Measurements from ENCODE around the gene IQSEC2.
A peak's percentile ranks its signal among the peaks of the same experiment; 100 is the strongest.

The IQSEC2 gene

DNA sequence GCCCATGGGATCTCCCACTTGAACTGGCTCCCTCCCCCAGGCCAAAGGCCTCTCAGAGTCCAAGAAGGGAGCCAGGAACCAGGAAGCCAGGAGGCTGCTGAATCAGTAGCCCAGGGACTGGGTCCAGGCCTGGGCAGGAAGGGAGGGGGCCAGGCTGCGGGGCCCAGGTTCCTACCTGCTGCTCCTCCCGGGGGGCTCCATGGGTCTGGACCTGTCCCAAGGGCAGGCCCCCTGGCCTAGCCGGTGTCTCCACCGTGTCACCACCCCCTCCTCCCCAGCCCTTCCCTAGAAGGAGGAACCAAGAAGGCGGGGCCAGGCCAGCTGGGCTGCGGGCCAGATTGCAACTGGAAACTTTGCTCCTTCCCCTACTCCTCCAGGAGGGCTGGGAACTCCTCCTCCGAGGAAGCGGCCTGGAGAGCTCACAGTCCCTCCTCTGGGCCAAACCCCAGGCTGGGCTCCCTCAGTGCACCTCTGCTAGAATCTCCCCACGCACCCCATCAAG lies at the start of gene IQSEC2:
TSS of gene IQSEC2 (minus strand) at position 264 of the 502 bp plus-strand sequence.
- DNase-seq (ENCODE audit: low spot score), result peak; percentile 59

DNA sequence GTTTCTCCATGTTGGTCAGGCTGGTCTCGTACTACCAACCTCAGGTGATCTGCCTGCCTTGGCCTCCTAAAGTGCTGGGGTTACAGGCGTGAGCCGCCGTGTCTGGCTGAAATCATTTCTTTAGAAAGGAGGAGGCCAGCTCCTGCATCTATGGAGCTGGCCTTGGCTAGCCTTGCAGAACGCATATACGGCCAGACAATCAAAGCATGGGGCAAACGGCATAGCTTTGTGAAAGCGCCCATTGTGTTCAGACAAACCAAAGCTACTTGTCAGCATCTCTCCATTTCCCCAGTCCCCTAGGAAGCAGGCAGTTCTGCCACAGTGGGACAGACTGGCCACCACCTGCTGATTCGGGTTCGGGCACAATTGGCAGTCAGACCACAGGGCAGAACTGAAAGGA lies 48.9 kb upstream of the IQSEC2 start:
- peak; percentile 28 for DNase-seq (ENCODE audit: low spot score)

DNA sequence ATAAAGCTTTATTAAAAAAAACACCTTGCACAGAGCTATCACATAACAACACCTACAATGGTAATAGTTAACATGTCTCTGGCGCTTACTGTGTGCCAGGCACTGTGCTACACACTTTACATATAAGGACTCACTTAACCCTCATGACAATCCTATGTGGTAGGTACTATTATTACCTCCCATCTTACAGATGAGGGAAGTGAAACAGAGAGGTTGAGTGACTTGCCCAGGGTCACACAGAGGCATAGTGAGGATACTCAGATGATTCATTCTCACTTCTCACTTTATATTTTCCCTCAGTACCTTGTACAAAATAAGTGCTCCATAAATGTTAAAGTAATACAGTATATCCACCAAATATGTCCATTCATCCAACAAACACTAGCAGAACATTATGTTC lies 43.4 kb upstream of the IQSEC2 start:
- DNase-seq (ENCODE audit: low spot score), result no peak

DNA sequence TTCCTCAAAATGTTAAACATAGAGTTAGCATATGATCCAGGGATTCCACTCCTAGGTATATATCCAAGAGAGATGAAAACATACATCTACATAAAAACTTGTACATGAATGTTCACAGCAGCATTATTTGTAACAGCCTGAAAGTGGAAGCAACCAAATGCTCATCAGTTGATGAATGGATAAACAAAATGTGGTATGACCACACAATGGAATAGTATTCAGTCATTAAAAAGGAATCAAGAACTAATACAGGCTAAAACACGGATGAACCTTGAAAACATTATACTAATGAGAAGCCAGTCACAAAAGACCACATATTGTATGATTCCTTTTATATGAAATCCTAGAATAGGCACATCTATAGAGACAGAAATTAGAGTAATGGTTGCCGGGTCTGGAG lies 42.7 kb upstream of the IQSEC2 start:
- no peak for DNase-seq (ENCODE audit: low spot score)

DNA sequence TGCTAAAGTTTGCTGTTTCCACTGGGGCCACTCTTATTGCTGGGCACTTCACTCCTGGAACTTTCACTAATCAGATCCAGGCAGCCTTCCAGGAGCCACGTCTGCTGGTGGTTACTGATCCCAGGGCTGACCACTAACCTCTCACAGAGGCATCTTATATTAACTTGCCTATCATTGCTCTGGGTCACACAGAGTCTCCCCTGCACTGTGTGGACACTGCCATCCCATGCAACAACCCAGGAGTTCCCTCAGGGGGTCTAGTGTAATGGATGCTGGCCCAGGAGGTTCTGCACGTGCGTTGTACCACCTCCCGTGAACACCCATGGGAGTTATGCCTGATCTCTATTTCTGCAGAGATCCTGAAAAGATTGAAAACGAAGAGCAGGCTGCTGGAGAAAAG lies 41.8 kb upstream of the IQSEC2 start:
- DNase-seq (ENCODE audit: low spot score), result no peak

DNA sequence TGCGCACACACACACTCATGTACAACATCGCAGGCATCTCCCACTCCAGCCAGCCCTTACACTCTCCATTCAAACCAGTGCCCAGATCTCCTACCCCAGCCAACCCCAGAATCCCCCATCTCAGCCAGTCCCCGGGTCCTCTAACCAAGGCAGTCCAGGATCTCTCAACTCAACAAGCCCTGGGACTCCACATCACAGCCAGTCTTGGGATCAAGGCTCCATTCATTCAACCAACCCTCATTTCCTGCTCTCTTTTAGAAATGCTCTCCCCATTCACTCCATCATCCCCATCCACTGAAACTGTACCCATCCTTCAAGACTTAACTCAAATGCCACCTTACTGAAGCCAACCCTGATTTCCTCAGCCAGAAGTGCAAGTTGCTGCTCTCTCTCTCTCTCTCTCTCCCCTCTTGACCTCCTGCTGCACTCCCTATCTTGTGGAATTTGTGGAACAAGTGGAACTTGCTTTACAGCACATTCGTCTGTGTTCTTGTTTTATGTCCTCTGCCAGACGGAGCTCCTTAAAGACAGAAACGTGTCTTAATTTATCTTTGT lies 40.6 kb upstream of the IQSEC2 start:
- DNase-seq (ENCODE audit: low spot score), result no peak

DNA sequence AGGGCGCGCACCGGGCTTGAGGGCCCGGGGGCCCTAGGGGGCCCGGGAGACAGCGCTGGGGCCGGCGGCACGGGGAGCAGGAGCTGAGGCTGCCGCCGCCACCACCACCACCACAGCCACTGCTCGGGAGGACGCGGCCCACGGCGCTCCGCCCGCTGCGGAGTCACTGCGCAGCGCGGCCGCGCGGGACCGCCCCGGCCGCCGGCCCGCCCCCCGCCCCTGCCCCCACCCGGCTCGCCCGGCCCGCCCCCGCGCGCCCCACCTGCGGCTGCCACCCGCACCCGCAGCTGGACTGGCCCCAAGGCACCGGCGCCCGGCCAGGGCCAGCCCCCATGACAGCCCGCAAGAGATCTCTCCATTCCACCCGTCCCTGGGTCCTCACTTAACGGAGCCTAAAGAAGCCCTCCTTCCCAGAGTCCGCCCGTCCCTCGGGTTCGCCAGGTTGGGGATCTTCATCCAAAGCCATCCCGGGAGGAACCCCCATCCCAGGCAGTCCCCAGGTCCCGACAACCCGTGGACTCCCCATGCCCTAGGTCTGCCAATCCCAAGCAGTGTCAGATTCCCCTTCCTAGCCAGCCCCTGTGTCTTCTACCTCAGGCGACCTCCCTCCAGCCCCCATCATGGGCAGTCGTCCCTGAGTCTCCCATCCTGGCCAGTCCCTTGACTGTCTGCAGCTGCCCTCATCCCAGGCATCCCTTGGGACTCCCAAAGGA lies 40.0 kb upstream of the IQSEC2 start:
- no peak for DNase-seq (ENCODE audit: low spot score)

DNA sequence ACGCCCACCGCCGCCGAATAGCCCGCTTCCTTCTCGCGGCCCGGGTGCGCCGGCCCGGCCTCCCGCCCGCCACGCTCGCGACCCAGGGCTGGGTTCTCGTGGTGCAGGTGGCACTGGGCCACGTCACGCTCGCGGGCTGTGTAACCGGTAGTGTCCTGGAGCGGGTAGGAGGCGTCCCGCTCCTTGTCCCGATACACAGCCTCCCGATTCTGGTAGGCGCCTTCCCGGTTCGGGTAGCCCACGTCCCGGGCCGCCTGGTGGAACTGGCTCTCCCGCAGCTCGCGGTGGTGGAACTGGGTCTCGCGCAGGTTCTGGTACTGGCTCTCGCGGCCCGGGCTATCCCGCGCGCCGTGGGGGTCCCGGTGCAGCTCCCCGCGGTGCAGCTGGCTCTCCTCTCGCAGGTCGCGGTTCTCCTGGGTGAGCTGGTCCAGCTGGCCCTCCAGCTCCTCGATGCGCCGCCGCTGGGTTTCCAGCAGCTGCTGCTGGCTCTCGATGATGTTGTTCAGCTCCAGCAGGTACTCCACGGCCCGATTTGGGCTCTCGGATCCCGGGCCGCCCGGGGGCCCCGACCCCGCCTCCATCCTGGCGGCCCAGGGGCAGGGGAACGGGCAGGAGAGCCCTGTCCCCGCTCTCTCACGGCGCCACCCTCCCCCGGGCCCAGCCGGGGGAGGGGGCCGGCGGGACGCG lies 39.3 kb upstream of the IQSEC2 start:
- no peak for DNase-seq (ENCODE audit: low spot score)

DNA sequence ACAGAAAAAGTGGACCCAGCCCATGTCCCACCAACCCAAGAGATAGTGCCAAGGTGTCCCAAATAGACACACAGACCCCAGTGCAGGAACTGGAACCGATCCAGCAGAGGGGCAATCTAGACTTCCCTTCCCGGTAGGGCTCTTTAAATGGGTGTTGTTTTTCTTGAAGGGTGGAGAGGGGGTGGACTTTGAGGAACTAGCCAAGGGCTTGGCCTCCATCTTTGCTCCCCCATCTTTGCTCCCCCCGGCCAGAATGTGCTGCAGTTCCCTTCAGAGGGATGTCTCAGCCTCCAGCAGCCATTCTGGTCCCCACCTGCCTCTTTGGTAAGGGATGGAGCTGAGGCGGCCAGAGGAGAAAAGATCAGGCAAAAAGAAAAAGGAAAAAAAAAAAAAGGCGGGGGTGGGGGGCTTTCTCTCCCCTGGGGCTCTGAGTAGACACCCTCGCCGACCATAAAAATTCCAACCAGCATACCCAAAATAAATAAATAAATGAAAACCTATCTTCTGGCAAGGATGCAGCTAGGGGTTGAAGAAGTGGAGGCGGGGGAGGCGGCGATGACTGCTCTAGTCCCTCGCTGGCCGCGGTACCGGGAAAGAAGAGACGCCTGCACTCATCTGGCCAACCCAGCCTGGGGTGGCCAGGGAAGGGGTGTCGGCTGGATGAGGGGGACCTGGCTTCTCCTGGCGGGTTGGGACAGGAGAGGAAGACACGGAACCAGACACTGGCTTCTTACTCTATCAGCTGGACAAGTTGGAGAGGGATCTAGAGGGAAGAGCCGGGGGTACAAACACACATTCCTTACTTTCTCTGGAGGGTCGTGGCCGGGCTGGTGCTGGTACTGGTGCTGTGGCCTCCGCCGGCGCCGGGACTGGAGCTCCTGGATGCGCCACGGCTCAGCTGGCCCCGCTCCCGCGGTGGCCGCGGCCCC lies 38.5 kb upstream of the IQSEC2 start:
- DNase-seq (ENCODE audit: low spot score), result no peak

DNA sequence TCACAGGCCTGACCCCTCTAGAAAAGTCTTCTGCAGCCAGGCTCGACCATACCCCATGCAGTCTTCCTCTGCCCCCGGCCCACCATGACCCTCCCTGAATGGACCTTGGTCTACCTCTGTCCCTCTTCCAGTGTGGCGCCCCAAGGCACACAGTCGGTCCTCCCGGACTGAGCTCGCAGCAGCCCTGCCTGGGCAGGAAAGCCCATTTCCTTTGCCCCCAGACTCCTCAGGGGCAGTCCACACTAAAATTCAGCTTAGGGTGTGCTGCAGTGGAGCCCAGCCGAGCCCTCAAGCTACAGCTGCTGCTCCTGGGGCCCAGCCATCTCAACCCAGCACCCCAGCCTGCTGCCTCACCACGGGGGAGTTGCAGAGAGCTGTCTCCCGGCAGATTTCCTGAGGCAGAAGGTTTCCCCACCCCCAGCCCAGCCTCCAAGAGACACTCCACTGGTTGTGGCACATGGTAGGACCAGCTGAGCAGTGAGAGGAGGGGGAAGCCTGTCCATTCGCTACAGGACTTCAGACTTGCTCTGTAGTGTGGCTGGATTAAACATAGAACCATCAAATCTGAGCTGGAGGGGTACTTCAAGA lies 37.5 kb upstream of the IQSEC2 start:
- no peak for DNase-seq (ENCODE audit: low spot score)

DNA sequence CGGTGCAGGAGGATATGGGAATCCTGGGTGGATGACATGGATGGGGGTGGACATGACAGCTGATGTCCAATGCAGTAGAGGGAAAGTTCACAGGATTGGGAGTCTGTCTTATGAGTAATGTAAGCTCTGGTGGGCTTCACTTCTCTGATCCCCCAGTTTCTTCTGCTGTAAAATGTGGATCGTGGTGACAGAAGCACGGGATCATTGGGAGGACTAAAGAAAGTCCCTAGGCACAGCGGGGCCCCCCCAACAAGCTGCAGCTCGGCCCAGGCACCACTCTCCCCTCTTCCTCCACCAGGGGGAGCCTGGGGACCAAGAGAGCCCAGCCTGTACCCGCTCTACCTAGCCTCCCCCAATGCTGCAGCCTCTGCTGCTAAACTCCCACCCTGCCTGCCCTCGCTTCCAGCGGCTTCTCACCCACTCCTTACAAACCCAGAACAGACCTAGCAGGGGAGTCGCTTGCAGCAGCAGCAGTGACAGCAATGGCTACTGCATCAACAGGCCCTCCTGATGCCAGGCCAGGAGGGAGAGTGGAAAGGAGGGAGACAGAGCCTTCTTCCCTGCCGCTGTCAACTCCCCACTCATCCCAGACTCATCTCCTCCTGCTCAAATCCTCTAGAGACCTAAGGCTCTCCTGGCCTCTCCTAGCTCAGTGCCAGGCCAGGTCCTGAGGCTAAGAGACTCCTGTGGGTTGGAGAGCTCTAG lies 36.1 kb upstream of the IQSEC2 start:
- DNase-seq (ENCODE audit: low spot score), result peak; percentile 56

DNA sequence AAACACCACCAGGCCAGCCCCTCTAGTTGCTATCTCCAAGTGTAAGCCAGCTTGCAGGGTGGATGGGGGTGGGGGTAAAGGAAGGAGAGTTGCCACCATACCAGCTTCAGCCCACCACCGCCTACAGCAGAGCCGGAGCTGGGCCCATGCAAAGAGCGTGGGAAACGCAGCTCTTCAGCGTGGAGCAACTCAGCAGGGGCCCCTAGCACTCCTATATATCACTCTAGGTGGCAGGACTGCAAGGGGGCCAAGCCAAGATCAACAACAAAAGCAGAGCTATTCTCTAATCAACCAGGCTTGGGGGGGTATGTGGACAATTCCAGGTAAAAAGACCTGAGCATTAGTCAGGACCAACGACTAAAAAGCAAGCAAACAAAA lies 35.5 kb upstream of the IQSEC2 start:
- no peak for DNase-seq (ENCODE audit: low spot score)

DNA sequence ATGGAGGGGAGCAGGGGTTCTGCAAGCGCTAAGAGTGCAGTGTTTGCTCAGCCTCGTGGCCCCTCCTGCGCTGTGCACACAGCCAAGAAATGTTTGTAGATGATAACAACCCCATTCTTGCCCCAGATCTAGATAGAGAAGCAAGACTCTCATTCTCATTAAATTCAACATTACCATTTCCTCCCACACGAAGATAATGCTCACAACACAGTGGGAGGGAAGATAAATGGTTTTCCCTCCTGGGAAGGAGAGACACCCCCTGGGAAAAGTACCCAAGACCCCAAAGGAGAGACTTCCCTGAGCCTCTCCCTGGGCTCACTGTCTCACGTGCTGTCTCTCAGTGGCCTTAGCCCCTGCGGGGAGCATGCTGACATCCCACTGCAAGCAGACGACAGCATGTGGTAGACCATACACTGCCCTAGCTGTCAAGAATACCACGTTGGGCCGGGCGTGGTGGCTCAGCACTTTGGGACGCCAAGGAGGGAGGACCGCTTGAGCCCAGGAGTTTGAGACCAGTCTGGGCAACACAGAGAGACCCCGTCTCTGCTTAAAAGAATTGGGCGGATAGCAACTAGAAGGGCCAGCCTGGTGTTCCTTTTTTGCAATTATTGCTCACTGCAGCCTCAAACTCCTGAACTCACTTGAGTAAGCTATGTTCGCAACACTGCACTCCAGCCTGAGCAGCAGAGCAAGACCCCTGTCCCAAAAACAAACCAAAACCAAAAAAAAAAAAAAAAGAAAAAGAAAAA lies 34.9 kb upstream of the IQSEC2 start:
- no peak for DNase-seq (ENCODE audit: low spot score)

DNA sequence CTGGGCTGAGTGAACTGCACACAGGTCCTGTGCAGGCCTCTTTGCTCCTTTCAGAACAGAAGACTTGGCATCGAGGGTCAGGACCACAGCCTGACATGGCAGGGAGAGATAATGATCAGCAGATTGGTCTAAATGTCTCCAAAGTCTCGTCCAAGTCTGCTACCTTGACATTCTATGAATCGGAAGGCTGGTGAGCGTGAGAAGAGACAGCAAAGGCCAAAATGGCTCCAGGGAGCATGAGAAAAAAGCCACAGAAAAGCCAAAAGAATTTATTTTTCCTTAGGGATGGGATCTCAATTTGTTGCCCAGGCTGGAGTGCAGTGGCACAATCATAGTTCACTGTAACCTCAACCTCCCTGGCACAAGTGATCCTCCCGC lies 32.3 kb upstream of the IQSEC2 start:
- DNase-seq (ENCODE audit: low spot score), result no peak

DNA sequence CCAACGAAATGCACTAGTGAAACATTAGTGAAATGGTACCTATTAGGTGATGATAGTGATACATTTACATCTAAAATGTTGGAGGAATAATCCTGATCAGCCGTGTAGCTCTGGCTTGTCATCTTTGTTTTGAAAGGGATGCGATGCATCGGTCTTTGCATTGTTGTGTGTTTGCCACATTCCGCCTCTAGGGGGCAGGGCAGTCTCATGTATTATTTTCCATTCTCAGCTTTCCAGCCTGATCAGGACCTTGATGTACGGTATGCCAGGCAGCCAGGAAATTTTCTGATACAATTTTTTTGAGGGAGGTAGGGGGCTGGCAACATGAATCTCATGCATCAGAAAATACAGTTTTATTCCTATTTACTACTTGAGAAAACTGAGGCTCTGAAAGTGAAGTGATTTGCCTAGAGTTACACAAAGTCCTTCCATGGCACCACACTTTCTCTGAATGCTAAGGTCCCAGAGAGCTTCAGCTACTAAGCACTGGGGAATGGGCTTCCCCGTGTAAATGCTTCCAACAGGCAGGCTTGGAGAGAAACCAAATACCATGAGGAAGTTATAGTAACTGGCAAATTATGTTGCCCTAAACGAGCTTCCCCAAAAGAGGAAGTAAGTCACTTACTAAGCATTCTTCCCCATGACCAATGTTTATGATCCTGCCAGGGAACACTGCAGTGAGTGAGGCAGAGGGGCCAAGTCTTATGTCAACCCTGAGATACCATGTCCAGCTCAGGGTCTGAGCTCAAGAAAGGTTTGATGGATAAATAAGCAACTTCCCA lies 31.8 kb upstream of the IQSEC2 start:
- peak; percentile 80 for DNase-seq (ENCODE audit: low spot score)

DNA sequence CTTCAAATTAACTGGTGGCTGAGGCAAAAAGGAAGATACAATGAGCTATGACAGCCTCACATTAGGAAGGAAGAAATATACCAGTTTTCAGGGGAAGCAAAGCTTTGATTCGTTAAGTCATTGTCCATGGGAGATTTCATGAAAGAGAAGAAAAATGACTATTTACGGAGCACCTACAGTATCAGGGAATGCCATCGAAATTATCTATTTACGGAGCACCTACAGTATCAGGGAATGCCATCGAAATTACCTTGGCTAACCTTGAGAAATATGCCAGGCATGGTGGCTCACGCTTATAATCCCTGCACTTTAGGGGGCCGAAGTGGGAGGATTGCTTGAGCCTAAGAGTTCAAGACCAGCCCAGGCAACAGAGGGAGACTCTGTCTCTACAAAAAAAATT lies 28.5 kb upstream of the IQSEC2 start:
- no peak for DNase-seq (ENCODE audit: low spot score)

DNA sequence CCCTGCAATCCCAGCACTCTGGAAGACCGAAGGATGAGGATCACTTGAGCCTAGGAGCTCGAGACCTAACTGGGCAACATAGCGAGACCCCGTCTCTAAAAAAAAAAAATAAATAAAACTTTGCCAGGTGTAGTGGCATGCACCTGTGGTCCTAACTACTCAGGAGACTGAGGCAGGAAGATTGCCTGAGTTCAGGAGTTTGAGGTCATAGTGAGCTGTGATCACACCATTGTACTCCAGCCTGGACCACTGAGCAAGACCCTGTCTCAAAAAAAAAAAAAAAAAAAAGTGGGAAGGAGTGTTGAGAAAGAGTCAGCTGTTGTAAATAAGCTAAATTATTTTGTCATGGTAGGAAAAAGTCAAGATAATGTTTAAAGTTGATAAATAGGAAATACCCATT lies 27.5 kb upstream of the IQSEC2 start:
- DNase-seq (ENCODE audit: low spot score), result no peak

DNA sequence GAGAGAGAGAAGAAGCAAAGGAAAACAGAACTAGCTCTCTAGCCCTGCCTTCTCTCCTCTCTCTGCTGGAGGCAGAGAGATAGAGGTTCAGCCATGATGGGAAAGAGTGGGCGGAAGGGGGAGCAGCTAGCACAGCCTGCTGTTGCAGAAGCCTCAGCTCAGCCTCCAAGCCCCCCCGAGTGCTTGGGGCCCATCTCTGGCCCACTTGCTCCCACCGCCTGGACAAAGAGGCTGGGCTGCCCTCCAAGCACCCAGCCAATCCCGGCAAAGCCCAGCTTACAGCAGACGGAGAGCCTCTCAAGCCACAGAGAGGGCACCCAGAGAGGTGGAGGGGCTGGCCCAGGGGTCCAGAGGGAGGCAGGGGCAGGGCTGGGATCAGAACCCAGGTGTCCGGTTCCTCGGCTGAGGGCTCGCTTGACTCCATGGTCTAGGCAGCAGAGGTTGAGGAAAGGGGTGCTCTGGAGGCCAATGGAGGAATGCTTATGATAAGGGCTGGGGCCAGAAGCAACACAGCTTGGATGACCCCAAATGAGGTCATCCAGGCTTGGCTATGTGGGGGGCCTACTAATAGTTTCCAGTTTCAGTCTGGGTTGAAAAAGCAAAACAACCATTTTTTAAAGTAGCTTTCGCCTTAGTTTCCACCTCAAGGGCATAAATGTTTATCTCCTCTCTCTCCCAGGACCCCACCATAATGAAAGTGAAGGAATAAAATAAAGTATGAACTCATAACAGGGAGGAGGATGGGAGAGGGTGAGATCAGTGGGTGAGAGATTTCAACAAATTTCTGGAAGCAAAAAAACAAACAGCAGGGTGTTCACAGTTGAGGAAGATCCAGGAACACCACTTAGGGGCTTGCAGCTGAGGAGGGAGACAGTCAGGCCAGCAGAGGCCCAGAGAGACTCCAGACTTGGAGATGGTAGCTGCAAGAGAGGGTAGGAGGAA lies 24.9 kb upstream of the IQSEC2 start:
- DNase-seq (ENCODE audit: low spot score), result no peak

Measured in COLO829 (cell line).